Effector memory CD4-positive, alpha-beta T cell (primary cell): ENCODE measurements around the gene SPP1.

Source experiments
- DNase-seq, 3 donors: peaks; one replicate each; pipeline ENCODE4 v3.0.0-alpha.2; 2020
- H3K27ac ChIP-seq: 2 replicates; pipeline ENCODE4 v1.7.0; 2013; ENCODE audit warnings: mild to moderate bottlenecking, low read length, moderate library complexity; ENCODE audit not compliant: insufficient read depth, poor library complexity, severe bottlenecking
- H3K27me3 ChIP-seq: replicated peaks from 2 replicates; pipeline ENCODE4 v1.7.0; 2013; ENCODE audit warnings: mild to moderate bottlenecking, low read length; ENCODE audit not compliant: insufficient read depth, control insufficient read depth, poor library complexity, severe bottlenecking
- H3K36me3 ChIP-seq: 2 replicates; pipeline ENCODE4 v1.7.0; 2013; ENCODE audit warnings: mild to moderate bottlenecking, low read length, moderate library complexity; ENCODE audit not compliant: control insufficient read depth, insufficient read depth
- H3K4me1 ChIP-seq: 2 replicates; pipeline ENCODE4 v1.7.0; 2013; ENCODE audit warnings: low read length, mild to moderate bottlenecking; ENCODE audit not compliant: control insufficient read depth, insufficient read depth, poor library complexity, severe bottlenecking
- H3K4me3 ChIP-seq: 2 replicates; pipeline ENCODE4 v1.7.0; 2013; ENCODE audit warnings: low read length, low read depth, mild to moderate bottlenecking; ENCODE audit not compliant: insufficient read depth, poor library complexity, severe bottlenecking
- H3K9me3 ChIP-seq: 2 replicates; pipeline ENCODE4 v1.7.0; 2013; ENCODE audit warnings: mild to moderate bottlenecking, low read length, moderate library complexity; ENCODE audit not compliant: control insufficient read depth

SPP1 gene

GRCh38 chr4:88029556-88029955 lies 54.0 kb downstream of the SPP1 start:
- H3K27me3 ChIP-seq, result no peaks in the 10 kb centered on the region
- H3K27ac ChIP-seq, result no peak overlapping the region
- H3K4me3 ChIP-seq, result no peak overlapping the region
- no peaks in the 10 kb centered on the region for H3K36me3 ChIP-seq
- DNase-seq, result no peak
- peaks cover 6% of the 10 kb centered on the region for H3K9me3 ChIP-seq
- no peaks in the 10 kb centered on the region for H3K4me1 ChIP-seq

DNA sequence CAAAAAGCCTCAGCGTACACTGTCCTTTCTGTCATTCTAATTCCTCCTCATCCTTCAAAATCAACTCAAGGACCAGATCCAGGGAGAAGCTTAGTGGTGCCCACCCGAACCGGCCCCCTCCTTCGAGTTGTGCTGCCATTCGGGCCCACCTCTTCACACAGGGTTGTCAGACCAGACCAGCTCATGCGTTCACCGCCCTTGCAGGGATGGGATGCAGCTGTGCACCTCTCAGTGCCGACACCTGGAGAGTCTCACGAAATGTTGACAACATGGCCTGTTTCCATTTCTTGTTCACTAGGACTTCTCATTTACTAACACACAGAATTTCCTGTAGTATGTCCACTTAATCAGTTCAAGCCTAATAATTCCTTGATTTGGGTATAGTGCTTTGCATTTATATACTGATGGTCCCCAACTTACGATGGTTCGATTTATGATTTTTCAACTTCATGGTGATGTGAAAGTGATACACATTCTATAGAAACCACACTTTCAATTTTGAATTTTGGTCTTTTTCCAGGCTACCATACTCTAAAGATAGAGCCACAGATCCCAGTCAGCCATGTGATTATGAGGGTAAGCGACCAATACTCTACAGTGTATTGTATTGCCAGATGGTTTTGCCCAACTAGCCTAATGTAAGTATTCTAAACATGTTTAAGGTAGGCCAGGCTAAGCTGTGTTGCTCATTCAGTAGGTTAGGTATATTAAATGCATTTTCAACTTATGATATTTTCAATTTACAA lies 55.2 kb downstream of the SPP1 start:
- H3K27me3 ChIP-seq, result no peaks in the 10 kb centered on the region
- no peaks in the 10 kb centered on the region for H3K36me3 ChIP-seq
- H3K4me1 ChIP-seq, result no peaks in the 10 kb centered on the region
- H3K9me3 ChIP-seq, result peaks cover 3% of the 10 kb centered on the region
- no peak overlapping the region for H3K27ac ChIP-seq
- H3K4me3 ChIP-seq, result no peak overlapping the region
- DNase-seq, result no peak
